ENCODE data around the gene PTPN5.

DNA sequence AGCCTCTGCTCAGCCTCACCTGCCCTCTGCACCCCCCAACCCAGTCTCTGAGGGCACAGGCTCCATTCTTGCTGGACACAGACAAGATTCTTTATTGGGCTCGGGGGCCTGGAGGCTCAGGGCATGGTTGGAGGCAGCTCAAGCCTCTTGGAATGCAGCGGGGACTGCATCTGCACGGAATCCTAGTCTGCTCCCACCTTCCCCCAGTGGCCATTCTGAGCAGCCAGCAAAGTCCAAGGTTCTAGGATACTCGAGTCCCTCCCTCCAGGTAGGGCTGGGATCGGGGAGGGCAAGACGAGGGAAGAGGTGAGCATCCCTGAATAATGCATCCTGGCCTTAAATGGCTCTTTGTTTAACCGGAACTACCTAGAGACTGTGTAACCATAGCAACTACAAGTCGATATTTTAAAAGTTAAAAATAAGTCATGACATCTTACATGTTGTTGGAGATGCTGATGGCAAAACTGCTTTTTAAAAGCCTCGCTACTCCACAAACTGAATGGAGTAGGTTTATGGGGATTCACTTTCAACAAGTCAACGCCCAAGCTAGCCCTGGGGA is 54.9 kb downstream of the PTPN5 start:
- TF ChIP-seq, protein P1, sequence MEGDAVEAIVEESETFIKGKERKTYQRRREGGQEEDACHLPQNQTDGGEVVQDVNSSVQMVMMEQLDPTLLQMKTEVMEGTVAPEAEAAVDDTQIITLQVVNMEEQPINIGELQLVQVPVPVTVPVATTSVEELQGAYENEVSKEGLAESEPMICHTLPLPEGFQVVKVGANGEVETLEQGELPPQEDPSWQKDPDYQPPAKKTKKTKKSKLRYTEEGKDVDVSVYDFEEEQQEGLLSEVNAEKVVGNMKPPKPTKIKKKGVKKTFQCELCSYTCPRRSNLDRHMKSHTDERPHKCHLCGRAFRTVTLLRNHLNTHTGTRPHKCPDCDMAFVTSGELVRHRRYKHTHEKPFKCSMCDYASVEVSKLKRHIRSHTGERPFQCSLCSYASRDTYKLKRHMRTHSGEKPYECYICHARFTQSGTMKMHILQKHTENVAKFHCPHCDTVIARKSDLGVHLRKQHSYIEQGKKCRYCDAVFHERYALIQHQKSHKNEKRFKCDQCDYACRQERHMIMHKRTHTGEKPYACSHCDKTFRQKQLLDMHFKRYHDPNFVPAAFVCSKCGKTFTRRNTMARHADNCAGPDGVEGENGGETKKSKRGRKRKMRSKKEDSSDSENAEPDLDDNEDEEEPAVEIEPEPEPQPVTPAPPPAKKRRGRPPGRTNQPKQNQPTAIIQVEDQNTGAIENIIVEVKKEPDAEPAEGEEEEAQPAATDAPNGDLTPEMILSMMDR (IDR thresholded peaks at IDR 0.05 in 2 of 3, conservative IDR thresholded peaks at IDR 0.05 in 1 of 3; ENCODE audit: borderline replicate concordance in 1 of 3, insufficient read depth in 1 of 3, low read depth in 2 of 3, low read length in 2 of 3): peak in 1 of 3 experiments; percentile 25; a peak in 2 of 6 replicates
- TF ChIP-seq RAD21 (IDR thresholded peaks at IDR 0.05; ENCODE audit: low read depth) (no peak), YY1 (IDR thresholded peaks at IDR 0.05; ENCODE audit: extremely low read depth, insufficient replicate concordance, low read depth, low read length) (no peak), POLR2AphosphoS5 (IDR thresholded peaks at IDR 0.05; ENCODE audit: low read depth, low read length) (no peak), ZNF274 (IDR thresholded peaks at IDR 0.05; ENCODE audit: low read depth, low read length) (no peak), POLR2A (IDR thresholded peaks at IDR 0.05; ENCODE audit: borderline replicate concordance, extremely low read depth, insufficient read depth, insufficient read length) (no peak), JUND (IDR thresholded peaks at IDR 0.05) (no peak), SRF (IDR thresholded peaks at IDR 0.05; ENCODE audit: low read depth) (no peak), ELF1 (IDR thresholded peaks at IDR 0.05; ENCODE audit: borderline replicate concordance, low read depth) (no peak)
- TF ChIP-seq, protein P2, sequence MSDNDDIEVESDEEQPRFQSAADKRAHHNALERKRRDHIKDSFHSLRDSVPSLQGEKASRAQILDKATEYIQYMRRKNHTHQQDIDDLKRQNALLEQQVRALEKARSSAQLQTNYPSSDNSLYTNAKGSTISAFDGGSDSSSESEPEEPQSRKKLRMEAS (IDR thresholded peaks at IDR 0.05): no peak
- TF ChIP-seq, protein P3, sequence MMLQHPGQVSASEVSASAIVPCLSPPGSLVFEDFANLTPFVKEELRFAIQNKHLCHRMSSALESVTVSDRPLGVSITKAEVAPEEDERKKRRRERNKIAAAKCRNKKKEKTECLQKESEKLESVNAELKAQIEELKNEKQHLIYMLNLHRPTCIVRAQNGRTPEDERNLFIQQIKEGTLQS (IDR thresholded peaks at IDR 0.05): no peak
